GM12878 (cell line): ENCODE results near the gene ZNF410.

ENCODE experiments used
- BCLAF1 ChIP-seq: fragments of 450-650 bp; IDR thresholded peaks from 2 replicates; pipeline ENCODE4 v1.6.1; 2017; ENCODE audit warnings: antibody characterized with exemption, mild to moderate bottlenecking, moderate library complexity
- CHD2 ChIP-seq: IDR thresholded peaks from 2 replicates; pipeline ENCODE4 v1.6.1; 2011; ENCODE audit warnings: low read depth, low read length, improper control_type of control experiment, borderline replicate concordance
- CTCF ChIP-seq, 3 experiments: IDR thresholded peaks in 2 of 3; conservative IDR thresholded peaks in 1 of 3; 2 replicates each; pipeline ENCODE4 v1.5.1; 2011; ENCODE audit warnings: low read depth in 3 of 3, low read length in 3 of 3, mild to moderate bottlenecking in 3 of 3, control low read depth in 2 of 3, moderate library complexity in 2 of 3, inconsistent platforms in 1 of 3, mixed read lengths in 1 of 3; ENCODE audit not compliant: control insufficient read depth in 2 of 3, insufficient read depth in 1 of 3; ENCODE audit errors: extremely low read depth in 1 of 3
- EP300 ChIP-seq, 2 experiments: fragments of 150-350 bp in 1 of 2; IDR thresholded peaks; 2 replicates each; pipeline ENCODE4 v1.6.1; 2011 to 2012; ENCODE audit warnings: low read depth in 2 of 2, low read length in 2 of 2, borderline replicate concordance in 1 of 2, improper control_type of control experiment in 1 of 2, inconsistent platforms in 1 of 2; ENCODE audit not compliant: control insufficient read depth in 1 of 2
- IRF3 ChIP-seq: fragments of 450-650 bp; IDR thresholded peaks from 2 replicates; pipeline ENCODE4 v1.6.1; 2014; ENCODE audit warnings: mild to moderate bottlenecking
- NFYB ChIP-seq: IDR thresholded peaks from 2 replicates; pipeline ENCODE4 v1.6.1; 2011; ENCODE audit warnings: low read depth, mild to moderate bottlenecking, low read length, improper control_type of control experiment, moderate library complexity; ENCODE audit not compliant: insufficient read depth
- PBX3 ChIP-seq: IDR thresholded peaks from 2 replicates; pipeline ENCODE4 v1.6.1; 2011; ENCODE audit warnings: mild to moderate bottlenecking, low read depth, low read length, moderate library complexity; ENCODE audit not compliant: insufficient replicate concordance
- REST ChIP-seq: IDR thresholded peaks from 2 replicates; pipeline ENCODE4 v1.6.1; 2012; ENCODE audit warnings: mild to moderate bottlenecking, low read depth, low read length
- RUNX3 ChIP-seq: IDR thresholded peaks from 2 replicates; pipeline ENCODE4 v1.6.1; 2012; ENCODE audit warnings: low read length, inconsistent platforms
- SIX5 ChIP-seq: IDR thresholded peaks from 2 replicates; pipeline ENCODE4 v1.6.1; 2011; ENCODE audit warnings: mild to moderate bottlenecking, low read depth, low read length, moderate library complexity; ENCODE audit not compliant: severe bottlenecking
- TCF12 ChIP-seq: IDR thresholded peaks from 2 replicates; pipeline ENCODE4 v1.6.1; 2011; ENCODE audit warnings: low read depth, mild to moderate bottlenecking, low read length
- USF2 ChIP-seq: IDR thresholded peaks from 2 replicates; pipeline ENCODE4 v1.6.1; 2011; ENCODE audit warnings: low read depth, low read length, improper control_type of control experiment, borderline replicate concordance
- ZNF687 ChIP-seq: fragments of 450-650 bp; IDR thresholded peaks from 2 replicates; pipeline ENCODE4 v1.6.1; 2017; ENCODE audit warnings: mild to moderate bottlenecking, moderate library complexity

GRCh38 chr14:73842201-73842600, 44.5 kb upstream of the ZNF410 start:
- TF ChIP-seq EP300 (IDR thresholded peaks at IDR 0.05; ENCODE audit: borderline replicate concordance in 1 of 2, control insufficient read depth in 1 of 2, low read depth in 2 of 2, low read length in 2 of 2), result no peak
- TF ChIP-seq CHD2, result no peak
- no peak for TF ChIP-seq CTCF (IDR thresholded peaks at IDR 0.05 in 2 of 3, conservative IDR thresholded peaks at IDR 0.05 in 1 of 3; ENCODE audit: control insufficient read depth in 2 of 3, extremely low read depth in 1 of 3, insufficient read depth in 1 of 3, low read depth in 3 of 3, low read length in 3 of 3)
- TF ChIP-seq ZNF687, result no peak
- TF ChIP-seq TCF12, result no peak
- TF ChIP-seq BCLAF1, result no peak
- no peak for TF ChIP-seq PBX3
- no peak for TF ChIP-seq NFYB
- TF ChIP-seq USF2, result no peak
- TF ChIP-seq IRF3, result no peak
- no peak for TF ChIP-seq SIX5
- no peak for TF ChIP-seq REST
- TF ChIP-seq RUNX3, result no peak
